Mesenchymal stem cell (in vitro differentiated cells and primary cell): Measurements from ENCODE around the gene BTC.

ENCODE experiments used
- DNase-seq: peaks from one replicate; pipeline ENCODE4 v3.0.0-alpha.2; 2013
- H2AFZ ChIP-seq: one replicate; pipeline ENCODE4 v1.6.1; 2013; ENCODE audit warnings: low read depth, mild to moderate bottlenecking, control low read depth, inconsistent platforms, low read length, moderate library complexity
- H2AK5ac ChIP-seq: 2 replicates; pipeline ENCODE4 v1.6.1; 2013; ENCODE audit warnings: low read length, moderate library complexity, mild to moderate bottlenecking, inconsistent platforms; ENCODE audit not compliant: severe bottlenecking
- H2BK120ac ChIP-seq: one replicate; pipeline ENCODE4 v1.6.1; 2013; ENCODE audit warnings: low read depth, mild to moderate bottlenecking, inconsistent platforms, low read length, moderate library complexity
- H2BK12ac ChIP-seq, 2 experiments: one replicate each; pipeline ENCODE4 v1.6.1; 2013; ENCODE audit warnings: inconsistent platforms in 2 of 2, low read length in 2 of 2, mild to moderate bottlenecking in 2 of 2, moderate library complexity in 2 of 2, control low read depth in 1 of 2
- H2BK15ac ChIP-seq: one replicate; pipeline ENCODE4 v1.6.1; 2013; ENCODE audit warnings: mild to moderate bottlenecking, low read depth, inconsistent platforms; ENCODE audit not compliant: poor library complexity, severe bottlenecking
- H2BK5ac ChIP-seq: 2 replicates; pipeline ENCODE4 v1.6.1; 2013; ENCODE audit warnings: low read depth, mild to moderate bottlenecking, low read length, control low read depth, inconsistent platforms; ENCODE audit not compliant: poor library complexity, severe bottlenecking
- H3K14ac ChIP-seq, 2 experiments: one replicate each; pipeline ENCODE4 v1.6.1; 2013; ENCODE audit warnings: inconsistent platforms in 2 of 2, low read length in 2 of 2, control low read depth in 1 of 2, mild to moderate bottlenecking in 1 of 2, moderate library complexity in 1 of 2
- H3K18ac ChIP-seq, 2 experiments: one replicate each; pipeline ENCODE4 v1.6.1; 2013; ENCODE audit warnings: inconsistent platforms in 2 of 2, low read length in 2 of 2, control low read depth in 1 of 2, low read depth in 1 of 2, mild to moderate bottlenecking in 1 of 2
- H3K23ac ChIP-seq, 2 experiments: one replicate each; pipeline ENCODE4 v1.6.1; 2013; ENCODE audit warnings: inconsistent platforms in 2 of 2, low read length in 2 of 2, mild to moderate bottlenecking in 2 of 2, moderate library complexity in 2 of 2, control low read depth in 1 of 2
- H3K27ac ChIP-seq: 2 replicates; pipeline ENCODE4 v1.5.1; 2013; ENCODE audit warnings: mild to moderate bottlenecking, moderate library complexity, low read length, control low read depth, inconsistent platforms; ENCODE audit not compliant: poor library complexity, severe bottlenecking
- H3K27me3 ChIP-seq, 2 experiments: 2 replicates each; pipeline versions ENCODE4 v1.6.1 to v1.7.0; 2013; ENCODE audit warnings: low read length in 2 of 2, mild to moderate bottlenecking in 2 of 2, moderate library complexity in 2 of 2, control low read depth in 1 of 2, inconsistent platforms in 1 of 2; ENCODE audit not compliant: control insufficient read depth in 1 of 2, insufficient read depth in 1 of 2
- H3K36me3 ChIP-seq, 2 experiments: 2 replicates each; pipeline versions ENCODE4 v1.6.1 to v1.7.0; 2013; ENCODE audit warnings: low read length in 2 of 2, control low read depth in 1 of 2, inconsistent platforms in 1 of 2, low read depth in 1 of 2, mild to moderate bottlenecking in 1 of 2; ENCODE audit not compliant: insufficient read depth in 2 of 2, control insufficient read depth in 1 of 2
- H3K4ac ChIP-seq, 2 experiments: one replicate each; pipeline ENCODE4 v1.6.1; 2013; ENCODE audit warnings: inconsistent platforms in 2 of 2, low read length in 2 of 2, mild to moderate bottlenecking in 2 of 2, moderate library complexity in 2 of 2, control low read depth in 1 of 2, low read depth in 1 of 2
- H3K4me1 ChIP-seq: 2 replicates; pipeline ENCODE4 v1.6.1; 2013; ENCODE audit warnings: low read depth, low read length, control low read depth; ENCODE audit not compliant: control insufficient read depth, insufficient read depth
- H3K4me2 ChIP-seq: 2 replicates; pipeline ENCODE4 v1.6.1; 2013; ENCODE audit warnings: low read length, mild to moderate bottlenecking, inconsistent platforms; ENCODE audit not compliant: poor library complexity, severe bottlenecking
- H3K4me3 ChIP-seq, 2 experiments: 2 replicates each; pipeline versions ENCODE4 v1.5.1 to v1.7.0; 2013; ENCODE audit warnings: low read length in 2 of 2, mild to moderate bottlenecking in 2 of 2, control low read depth in 1 of 2, low read depth in 1 of 2; ENCODE audit not compliant: insufficient read depth in 1 of 2
- H3K79me1 ChIP-seq: replicated peaks from 2 replicates; pipeline ENCODE4 v1.6.1; 2013; ENCODE audit warnings: mild to moderate bottlenecking, control low read depth, low read length, inconsistent platforms; ENCODE audit not compliant: poor library complexity, severe bottlenecking
- H3K9ac ChIP-seq: 2 replicates; pipeline ENCODE4 v1.7.0; 2013; ENCODE audit warnings: mild to moderate bottlenecking, low read length, moderate library complexity
- H3K9me3 ChIP-seq: 2 replicates; pipeline ENCODE4 v1.7.0; 2013; ENCODE audit warnings: mild to moderate bottlenecking, low read length; ENCODE audit not compliant: control insufficient read depth
- H4K8ac ChIP-seq: one replicate; pipeline ENCODE4 v1.6.1; 2013; ENCODE audit warnings: inconsistent platforms, mild to moderate bottlenecking, low read length, moderate library complexity
- H4K91ac ChIP-seq: one replicate; pipeline ENCODE4 v1.6.1; 2013; ENCODE audit warnings: mild to moderate bottlenecking, low read length, inconsistent platforms
- WGBS: methylation state at CpG from one replicate; pipeline ENCODE4 v1.1.7; 2013; ENCODE audit warnings: mixed read lengths; 5-methylcytosine and 5-hydroxymethylcytosine counted together

Gene BTC

DNA sequence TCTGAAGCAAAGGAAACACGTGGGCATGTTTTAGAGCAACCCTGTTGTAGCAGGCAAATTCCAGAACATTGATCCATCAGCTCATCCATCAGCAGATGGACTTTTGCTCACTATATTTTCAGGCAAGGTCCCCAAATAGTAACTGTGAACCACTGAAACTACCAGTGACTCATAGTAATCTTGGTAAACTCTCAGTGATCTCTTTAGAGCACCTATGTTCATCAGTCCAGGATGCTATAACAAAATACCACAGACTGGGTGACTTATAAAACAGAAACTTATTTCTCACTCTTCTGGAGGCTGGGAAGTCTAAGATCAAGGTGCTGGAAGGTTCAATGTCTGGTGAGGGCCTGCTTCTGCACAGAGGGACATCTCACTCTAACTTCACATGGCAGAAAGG, 28.9 kb upstream of the BTC start:
- Histone ChIP-seq H4K91ac (no peak overlapping the region), H3K18ac (no peak overlapping the region), H3K27me3 (peaks cover 11 to 15% of the 10 kb centered on the region in 2 experiments), H3K36me3 (no peaks in the 10 kb centered on the region), H3K4me2 (no peak overlapping the region), H2BK15ac (no peak overlapping the region), H4K8ac (no peak overlapping the region), H3K27ac (no peak overlapping the region), H2BK5ac (no peak overlapping the region), H2BK120ac (no peak overlapping the region), H2AFZ (no peak overlapping the region), H3K23ac (no peak overlapping the region), H3K9ac (no peak overlapping the region), H3K4me1 (no peaks in the 10 kb centered on the region), H2AK5ac (no peak overlapping the region), H3K4ac (no peak overlapping the region), H3K4me3 (no peak overlapping the region), H2BK12ac (no peak overlapping the region), H3K14ac (no peak overlapping the region), H3K79me1 (no peaks in the 10 kb centered on the region), H3K9me3 (no peaks in the 10 kb centered on the region)
- 18% methylated on average over 1 of the region's 1 CpG for WGBS
- DNase-seq, result no peak

DNA sequence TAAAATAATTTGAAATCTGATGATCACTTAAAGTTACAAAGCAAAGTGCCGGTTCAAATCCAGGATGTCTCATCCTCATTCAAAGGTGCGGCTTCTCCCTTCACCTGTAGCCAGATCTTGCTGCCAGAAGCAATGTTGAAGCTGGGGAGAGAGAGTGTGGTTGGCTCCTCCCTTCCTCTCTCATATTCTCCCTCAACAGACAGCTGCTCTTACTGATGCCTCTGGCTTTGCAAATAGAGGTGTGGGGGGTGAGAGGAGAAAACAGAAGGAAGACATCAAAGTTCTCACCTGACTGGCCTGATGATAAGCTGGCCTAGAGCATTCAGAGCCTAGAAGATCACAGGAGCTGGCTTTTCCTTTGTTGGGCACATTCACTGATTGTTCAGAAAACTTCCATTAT, 28.3 kb upstream of the BTC start:
- H2BK12ac ChIP-seq, result no peak overlapping the region
- H2BK15ac ChIP-seq, result no peak overlapping the region
- no peak overlapping the region for H3K27ac ChIP-seq
- no peak overlapping the region for H4K8ac ChIP-seq
- no peak overlapping the region for H3K14ac ChIP-seq
- no peak overlapping the region for H3K4me3 ChIP-seq
- H3K4me1 ChIP-seq, result no peaks in the 10 kb centered on the region
- peaks cover 11 to 15% of the 10 kb centered on the region in 2 experiments for H3K27me3 ChIP-seq
- H3K36me3 ChIP-seq, result no peaks in the 10 kb centered on the region
- no peaks in the 10 kb centered on the region for H3K9me3 ChIP-seq
- H3K18ac ChIP-seq, result no peak overlapping the region
- DNase-seq, result no peak
- 100% methylated on average over 1 of the region's 2 CpGs for WGBS
- no peak overlapping the region for H3K9ac ChIP-seq
- no peaks in the 10 kb centered on the region for H3K79me1 ChIP-seq
- no peak overlapping the region for H2AK5ac ChIP-seq
- no peak overlapping the region for H2BK5ac ChIP-seq
- H2BK120ac ChIP-seq, result no peak overlapping the region
- no peak overlapping the region for H2AFZ ChIP-seq
- H3K4ac ChIP-seq, result no peak overlapping the region
- H4K91ac ChIP-seq, result no peak overlapping the region
- H3K23ac ChIP-seq, result no peak overlapping the region
- H3K4me2 ChIP-seq, result no peak overlapping the region

DNA sequence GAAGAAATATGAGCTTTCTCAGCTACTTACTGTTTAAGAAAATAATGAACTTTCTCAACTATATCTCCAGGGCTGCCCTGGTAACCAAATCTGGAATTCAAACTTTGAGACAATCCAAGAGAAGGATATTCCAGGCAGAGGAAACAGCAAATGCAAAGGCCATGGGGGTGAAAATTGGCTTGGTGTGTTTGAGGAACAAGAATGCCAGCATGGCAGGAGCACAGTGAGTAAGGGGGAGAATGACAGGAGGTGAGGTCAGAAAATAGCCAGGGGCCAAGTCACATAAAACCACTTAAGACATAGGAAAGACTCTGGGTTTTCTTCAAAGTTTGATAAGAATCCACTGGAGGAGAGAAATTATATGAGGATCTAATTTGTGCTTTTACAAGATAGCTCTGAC, 27.2 kb upstream of the BTC start:
- no peak overlapping the region for H3K18ac ChIP-seq
- H3K14ac ChIP-seq, result no peak overlapping the region
- no peak overlapping the region for H2BK12ac ChIP-seq
- H3K9me3 ChIP-seq, result no peaks in the 10 kb centered on the region
- H3K4me2 ChIP-seq, result no peak overlapping the region
- peaks cover 11 to 15% of the 10 kb centered on the region in 2 experiments for H3K27me3 ChIP-seq
- no peak overlapping the region for H2BK15ac ChIP-seq
- no peak overlapping the region for H2AFZ ChIP-seq
- H3K4me3 ChIP-seq, result no peak overlapping the region
- no peak overlapping the region for H4K8ac ChIP-seq
- no peak overlapping the region for H3K4ac ChIP-seq
- no peaks in the 10 kb centered on the region for H3K36me3 ChIP-seq
- H3K4me1 ChIP-seq, result no peaks in the 10 kb centered on the region
- H3K79me1 ChIP-seq, result no peaks in the 10 kb centered on the region
- H2BK120ac ChIP-seq, result no peak overlapping the region
- no peak overlapping the region for H3K23ac ChIP-seq
- H3K9ac ChIP-seq, result no peak overlapping the region
- no peak overlapping the region for H2AK5ac ChIP-seq
- no peak for DNase-seq
- H3K27ac ChIP-seq, result no peak overlapping the region
- H2BK5ac ChIP-seq, result no peak overlapping the region
- H4K91ac ChIP-seq, result no peak overlapping the region

DNA sequence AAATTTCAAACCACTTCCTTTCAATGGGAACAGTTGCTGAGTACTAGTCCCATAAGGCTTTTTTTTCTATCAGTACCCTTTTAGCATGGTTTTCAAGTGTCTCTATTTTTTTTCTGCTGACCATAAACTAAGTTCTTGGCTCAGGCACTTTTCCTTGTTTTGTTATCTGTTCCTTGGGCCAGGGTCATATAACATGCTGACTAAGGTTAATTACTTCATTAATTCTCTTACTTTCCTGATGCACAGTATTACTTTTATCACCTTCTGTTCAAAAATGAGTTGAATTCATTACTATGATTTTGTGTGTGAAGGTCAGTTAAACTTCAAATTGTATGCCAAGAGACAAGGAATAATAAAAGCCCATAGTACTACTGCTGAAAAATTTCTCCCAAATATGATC, 19.7 kb upstream of the BTC start:
- Histone ChIP-seq H2BK12ac (no peak overlapping the region), H3K9me3 (no peaks in the 10 kb centered on the region), H3K14ac (no peak overlapping the region), H2BK5ac (no peak overlapping the region), H2BK120ac (no peak overlapping the region), H3K27me3 (peaks cover 0 to 30% of the 10 kb centered on the region in 2 experiments), H3K23ac (no peak overlapping the region), H2AK5ac (no peak overlapping the region), H3K4ac (no peak overlapping the region), H3K27ac (no peak overlapping the region), H4K8ac (no peak overlapping the region), H3K36me3 (no peaks in the 10 kb centered on the region), H3K4me2 (no peak overlapping the region), H2BK15ac (no peak overlapping the region), H3K79me1 (no peaks in the 10 kb centered on the region), H3K4me3 (no peak overlapping the region), H2AFZ (no peak overlapping the region), H3K9ac (no peak overlapping the region), H3K4me1 (no peaks in the 10 kb centered on the region), H3K18ac (no peak overlapping the region), H4K91ac (no peak overlapping the region)
- no peak for DNase-seq
